GM19099 (cell line): ENCODE data around the gene NLRP10.

Experiments
- POLR2A ChIP-seq: IDR thresholded peaks from 3 replicates; pipeline ENCODE4 v1.6.1; 2011; ENCODE audit warnings: low read depth; ENCODE audit not compliant: insufficient read length; ENCODE audit errors: extremely low read depth

NLRP10 gene

GRCh38 chr11:7986768-7987559 is 21.7 kb upstream of the NLRP10 start, which contains the start of gene EIF3F:
EIF3F (plus strand) TSS chr11:7987337; CDS start chr11:7987353, 16 bp downstream.
- peak; percentile 70 for TF ChIP-seq POLR2A

GRCh38 chr11:7983832-7984590 is 18.8 kb upstream of the NLRP10 start:
- no peak for TF ChIP-seq POLR2A

- TF ChIP-seq POLR2A, result no peak
Observed at GRCh38 chr11:7982582-7983119, 17.4 kb upstream of the NLRP10 start.

GRCh38 chr11:7981619-7982157 is 16.4 kb upstream of the NLRP10 start:
- TF ChIP-seq POLR2A, result no peak

- TF ChIP-seq POLR2A, result no peak
Observed at GRCh38 chr11:7977232-7977917, 12.1 kb upstream of the NLRP10 start.

- no peak for TF ChIP-seq POLR2A
Observed at GRCh38 chr11:7974668-7975067, 9.4 kb upstream of the NLRP10 start.

GRCh38 chr11:7973011-7973410 is 7.8 kb upstream of the NLRP10 start:
- TF ChIP-seq POLR2A, result no peak

GRCh38 chr11:7971846-7972245 is 6.6 kb upstream of the NLRP10 start:
- TF ChIP-seq POLR2A, result no peak

GRCh38 chr11:7969756-7970646 is 4.8 kb upstream of the NLRP10 start:
- no peak for TF ChIP-seq POLR2A

GRCh38 chr11:7968686-7969085 is 3.4 kb upstream of the NLRP10 start:
- TF ChIP-seq POLR2A, result no peak

- TF ChIP-seq POLR2A, result no peak
Observed at GRCh38 chr11:7967826-7968225, 2.6 kb upstream of the NLRP10 start.

GRCh38 chr11:7967097-7967496 is 1.9 kb upstream of the NLRP10 start:
- TF ChIP-seq POLR2A, result no peak

GRCh38 chr11:7964873-7965272 is 374 bp downstream of the NLRP10 start:
- TF ChIP-seq POLR2A, result no peak

- no peak for TF ChIP-seq POLR2A
Observed at GRCh38 chr11:7964261-7964660, 986 bp downstream of the NLRP10 start.
